K562 (cell line): Measurements from ENCODE around the gene SLC39A11. TPM values are rescaled to one million over a fixed set of nuclear protein-coding genes. Genes with fewer than 3 reads are reported as not detected.

Source experiments
- ATAC-seq: fragments of 200-7000 bp; cut with Tn5 transposase; 3 replicates; pipeline ENCODE4 v1.9.1; 2020; ENCODE audit warnings: moderate library complexity
- BruUV-seq: library from RNA; stranded (reverse); fragments of 400-500 nt; replicated peaks from 2 replicates; lab custom pipeline; 2021; lab: Mats Ljungman, UMichigan
- CTCF ChIA-PET: fragments of 300-600 bp; formaldehyde crosslinking; extraction: SDS; loops from one replicate; lab custom pipeline; 2021; ENCODE audit warnings: low intra/inter-chr PET ratio; lab: Yijun Ruan, JAX
- POLR2A ChIA-PET: fragments of 300-600, 350-650 bp; sonication (Branson Sonifier 250); formaldehyde crosslinking; extraction: SDS; loops from one replicate; lab custom pipeline; 2021; ENCODE audit warnings: antibody characterized with exemption, inconsistent platforms; lab: Yijun Ruan, JAX
- DNase-seq, 4 experiments: peaks; one replicate each; pipeline versions ENCODE4 v3.0.0 to v3.0.0-alpha.2; 2011 to 2018; ENCODE audit warnings: low spot score in 3 of 4, mixed read lengths in 3 of 4; ENCODE audit errors: extremely low read depth in 1 of 4
- FAIRE-seq: peaks from 2 replicates; lab custom pipeline; 2011; peaks lifted over from hg19 to GRCh38; lab: Jason Lieb, UNC
- H2AFZ ChIP-seq: 2 replicates; pipeline ENCODE4 v1.6.0; 2011; ENCODE audit warnings: low read depth, low read length, control low read depth, inconsistent platforms
- H3K27ac ChIP-seq: fragments of 200-600 bp; 3 replicates; pipeline ENCODE4 v1.8.0; 2011; ENCODE audit warnings: low read depth, mild to moderate bottlenecking, control low read depth, inconsistent platforms, low read length, moderate library complexity, mixed read lengths; ENCODE audit errors: extremely low read depth
- H3K27me3 ChIP-seq, 2 experiments: fragments of 300-600 bp in 1 of 2; 2 replicates in 1 of 2; 3 replicates in 1 of 2; pipeline versions ENCODE4 v1.6.0 to v1.8.0; 2011; ENCODE audit warnings: inconsistent platforms in 2 of 2, low read length in 2 of 2, mild to moderate bottlenecking in 1 of 2, mixed read lengths in 1 of 2, moderate library complexity in 1 of 2; ENCODE audit not compliant: control insufficient read depth in 2 of 2, insufficient read depth in 2 of 2
- H3K36me3 ChIP-seq: fragments of 300-600 bp; 3 replicates; pipeline ENCODE4 v1.8.0; 2011; ENCODE audit warnings: mild to moderate bottlenecking, low read length, inconsistent platforms; ENCODE audit not compliant: control insufficient read depth, insufficient read depth
- H3K4me1 ChIP-seq, 2 experiments: fragments of 200-600 bp in 1 of 2; replicated peaks in 1 of 2; 2 replicates in 1 of 2; 3 replicates in 1 of 2; pipeline versions ENCODE4 v1.5.1 to v1.8.0; 2011; ENCODE audit warnings: inconsistent platforms in 2 of 2, low read length in 2 of 2, mild to moderate bottlenecking in 1 of 2, mixed read lengths in 1 of 2, moderate library complexity in 1 of 2; ENCODE audit not compliant: control insufficient read depth in 2 of 2, insufficient read depth in 2 of 2
- H3K4me2 ChIP-seq: 2 replicates; pipeline ENCODE4 v1.6.1; 2011; ENCODE audit warnings: low read length, control low read depth, inconsistent platforms, mixed read lengths; ENCODE audit not compliant: insufficient read depth
- H3K4me3 ChIP-seq: fragments of 200-600 bp; sonication (generic), shearing (Covaris generic); 2 replicates; pipeline ENCODE4 v1.5.1; 2016; ENCODE audit warnings: control low read depth, inconsistent platforms
- H3K79me2 ChIP-seq: fragments of 200-600 bp; 3 replicates; pipeline ENCODE4 v1.8.0; 2011; ENCODE audit warnings: low read length, inconsistent platforms; ENCODE audit not compliant: control insufficient read depth, insufficient read depth
- H3K9ac ChIP-seq, 2 experiments: 2 replicates each; pipeline versions ENCODE4 v1.6.0 to v1.6.1; 2011; ENCODE audit warnings: low read depth in 2 of 2, low read length in 2 of 2, control low read depth in 1 of 2, inconsistent platforms in 1 of 2, mild to moderate bottlenecking in 1 of 2, mixed read lengths in 1 of 2; ENCODE audit not compliant: insufficient read depth in 1 of 2
- H3K9me1 ChIP-seq: one replicate; pipeline ENCODE4 v1.6.0; 2011; ENCODE audit warnings: inconsistent platforms, mild to moderate bottlenecking, low read length, moderate library complexity; ENCODE audit not compliant: control insufficient read depth, insufficient read depth
- H3K9me3 ChIP-seq: replicated peaks from 2 replicates; pipeline ENCODE4 v1.5.1; 2011; ENCODE audit warnings: low read depth, low read length, inconsistent platforms; ENCODE audit not compliant: control insufficient read depth, insufficient read depth
- H4K20me1 ChIP-seq: replicated peaks from 2 replicates; pipeline ENCODE4 v1.6.1; 2011; ENCODE audit warnings: low read length, inconsistent platforms, mixed read lengths; ENCODE audit not compliant: control insufficient read depth, insufficient read depth
- DNMT1 ChIP-seq: fragments of 450-650 bp; IDR thresholded peaks from 2 replicates; pipeline ENCODE4 v1.6.1; 2016; ENCODE audit warnings: antibody characterized with exemption, mild to moderate bottlenecking
- ELF4 ChIP-seq: fragments of 450-650 bp; formaldehyde crosslinking; IDR thresholded peaks from 2 replicates; pipeline ENCODE4 v1.4.0; 2022; ENCODE audit warnings: missing genetic modification characterization
- LCOR ChIP-seq: sonication (generic); formaldehyde crosslinking; IDR thresholded peaks from 2 replicates; pipeline ENCODE4 v1.8.0; 2022; ENCODE audit warnings: mild to moderate bottlenecking, missing genetic modification reagents
- MAX ChIP-seq: sonication (generic); formaldehyde crosslinking; IDR thresholded peaks from 2 replicates; pipeline ENCODE4 v1.9.0; 2022; ENCODE audit warnings: mild to moderate bottlenecking, missing genetic modification reagents
- NFIC ChIP-seq: fragments of 450-650 bp; IDR thresholded peaks from 2 replicates; pipeline ENCODE4 v1.6.1; 2017; ENCODE audit warnings: mild to moderate bottlenecking, inconsistent platforms
- NONO ChIP-seq, 2 experiments: fragments of 200-400 bp in 1 of 2; fragments of 450-650 bp in 1 of 2; formaldehyde crosslinking in 1 of 2; IDR thresholded peaks; 2 replicates each; pipeline ENCODE4 v1.6.1; 2017; ENCODE audit warnings: low read depth in 2 of 2, mild to moderate bottlenecking in 2 of 2, moderate library complexity in 2 of 2, low read length in 1 of 2
- NR4A1 ChIP-seq, 2 experiments: fragments of 250-450 bp in 1 of 2; fragments of 450-650 bp in 1 of 2; sonication (Bioruptor Pico) in 1 of 2; IDR thresholded peaks; 2 replicates each; pipeline versions ENCODE4 v1.4.0 to v1.6.1; 2016 to 2020; ENCODE audit warnings: mild to moderate bottlenecking in 2 of 2, missing compliant biosample characterization in 1 of 2, missing genetic modification characterization in 1 of 2, moderate library complexity in 1 of 2
- RBM25 ChIP-seq: fragments of 200-400 bp; formaldehyde crosslinking; IDR thresholded peaks from 2 replicates; pipeline ENCODE4 v1.6.1; 2018; ENCODE audit warnings: low read length, low read depth, moderate library complexity; ENCODE audit not compliant: severe bottlenecking
- TAF7 ChIP-seq: fragments of 450-650 bp; IDR thresholded peaks from 2 replicates; pipeline ENCODE4 v1.6.1; 2016; ENCODE audit warnings: missing genetic modification characterization, missing compliant biosample characterization
- YY1 ChIP-seq, 3 experiments: IDR thresholded peaks; 2 replicates each; pipeline ENCODE4 v1.6.1; 2011; ENCODE audit warnings: low read length in 2 of 3, mild to moderate bottlenecking in 2 of 3, moderate library complexity in 2 of 3, borderline replicate concordance in 1 of 3, control low read depth in 1 of 3, low read depth in 1 of 3; ENCODE audit not compliant: insufficient read depth in 3 of 3, insufficient replicate concordance in 2 of 3, control insufficient read depth in 1 of 3, insufficient read length in 1 of 3; ENCODE audit errors: extremely low read depth in 1 of 3
- ZBTB34 ChIP-seq: fragments of 250-450 bp; sonication (Bioruptor Pico); IDR thresholded peaks from 2 replicates; pipeline ENCODE4 v1.8.0; 2021; ENCODE audit warnings: mild to moderate bottlenecking, moderate library complexity
- ZC3H8 ChIP-seq: fragments of 450-650 bp; IDR thresholded peaks from 2 replicates; pipeline ENCODE4 v1.6.1; 2017
- ZFP36 ChIP-seq: fragments of 150-350 bp; IDR thresholded peaks from 2 replicates; pipeline ENCODE4 v1.6.1; 2018; ENCODE audit warnings: low read length, low read depth; ENCODE audit not compliant: partially characterized antibody
- ZFPM2 ChIP-seq: fragments of 250-450 bp; sonication (Bioruptor Pico); IDR thresholded peaks from 2 replicates; pipeline ENCODE4 v1.5.1; 2022; ENCODE audit warnings: mild to moderate bottlenecking
- ZNF146 ChIP-seq: IDR thresholded peaks from one replicate; pipeline ENCODE4 v1.6.1; 2018; ENCODE audit warnings: missing compliant biosample characterization; ENCODE audit not compliant: unreplicated experiment
- ZNF282 ChIP-seq: sonication (generic); formaldehyde crosslinking; IDR thresholded peaks from 2 replicates; pipeline ENCODE4 v1.8.1; 2023; ENCODE audit warnings: missing genetic modification reagents
- ZNF311 ChIP-seq: fragments of 250-450 bp; sonication (Bioruptor Pico); IDR thresholded peaks from 2 replicates; pipeline ENCODE4 v1.4.0; 2020; ENCODE audit warnings: mild to moderate bottlenecking, moderate library complexity
- ZNF436 ChIP-seq: fragments of 250-450, 450-650 bp; sonication (Bioruptor Pico); formaldehyde crosslinking; IDR thresholded peaks from 2 replicates; pipeline ENCODE4 v1.7.0; 2020; ENCODE audit warnings: mild to moderate bottlenecking
- ZNF511 ChIP-seq: sonication (generic); formaldehyde crosslinking; IDR thresholded peaks from 2 replicates; pipeline ENCODE4 v1.8.0; 2022; ENCODE audit warnings: mild to moderate bottlenecking, missing genetic modification reagents
- ZNF589 ChIP-seq: fragments of 200-800 bp; sonication (Bioruptor generic); IDR thresholded peaks from 2 replicates; pipeline ENCODE4 v1.6.1; 2016; ENCODE audit warnings: low read depth, missing genetic modification characterization, missing compliant biosample characterization
- in situ Hi-C: fragments of 300-500 bp; cut with MboI; formaldehyde crosslinking; loops from 4 replicates; pipeline ENCODE4 v1.15.0; 2018; ENCODE audit warnings: inconsistent platforms, mixed read lengths
- intact Hi-C: fragments of 100-400 bp; cut with micrococcal nuclease; formaldehyde crosslinking; loops from 2 replicates; pipeline ENCODE4 v1.14.2; 2022
- polyA plus RNA-seq, 8 experiments: library from polyadenylated mRNA; depleted of rRNA in 4 of 8; stranded (reverse) in 5 of 8; unstranded in 3 of 8; fragments of >200 nt; fragmentation: Nextera tagmentation in 2 of 8; fragmentation: Illumina TruSeq in 1 of 8; extraction: Ambion mirVana in 2 of 8; extraction: Trizol in 1 of 8; gene quantifications; 2 replicates each; pipeline versions ENCODE4 v1.2.1 to v1.2.3, GENCODE V29; 2011 to 2014; ENCODE audit warnings: inconsistent platforms in 1 of 8, missing spikeins in 1 of 8
- total RNA-seq, 7 experiments: library from RNA; depleted of rRNA in 6 of 7; stranded (reverse); fragments of >200 nt in 6 of 7; fragmentation: Illumina TruSeq in 2 of 7; extraction: Trizol in 2 of 7; gene quantifications; 2 replicates each; pipeline versions ENCODE4 v1.2.1 to v1.2.3, GENCODE V29; 2011 to 2021; ENCODE audit warnings: low replicate concordance in 1 of 7

The SLC39A11 gene
- total and polyA plus RNA-seq, 9 of the 15 experiments (the other 6 are each of a cell fraction or from before 2014, with no cell fraction given) = 10.5 to 26.4 (median 13.4) TPM

GRCh38 chr17:72606656-72607055 is 485.8 kb downstream of the SLC39A11 start:
- no peak for TF ChIP-seq ZBTB34
- no peak for TF ChIP-seq TAF7 (tag)
- no peak for TF ChIP-seq DNMT1
- no peak for TF ChIP-seq NFIC
- TF ChIP-seq RBM25 = no peak
- TF ChIP-seq ZNF146 (CRISPR knock-in tag) = no peak
- TF ChIP-seq ZFPM2 = no peak
- no peak for TF ChIP-seq YY1 (IDR thresholded peaks at IDR 0.05; ENCODE audit: borderline replicate concordance in 1 of 3, control insufficient read depth in 1 of 3, extremely low read depth in 1 of 3, insufficient read depth in 3 of 3, insufficient read length in 1 of 3, insufficient replicate concordance in 2 of 3, low read depth in 1 of 3, low read length in 2 of 3)
- no peak for TF ChIP-seq ELF4
- TF ChIP-seq NONO (IDR thresholded peaks at IDR 0.05; ENCODE audit: low read depth in 2 of 2, low read length in 1 of 2) = no peak
- TF ChIP-seq ZNF311 (CRISPR knock-in tag) = no peak
- no peak for TF ChIP-seq ZNF589 (CRISPR knock-in tag)
- no peak for TF ChIP-seq MAX (CRISPR knock-in tag)
- TF ChIP-seq ZC3H8 = no peak
- TF ChIP-seq ZFP36 = no peak
- no peak for TF ChIP-seq ZNF511
- TF ChIP-seq LCOR (CRISPR knock-in tag) = no peak
- TF ChIP-seq NR4A1 (CRISPR knock-in tag; IDR thresholded peaks at IDR 0.05) = no peak
- TF ChIP-seq NR4A1 (tag; IDR thresholded peaks at IDR 0.05) = no peak
- TF ChIP-seq ZNF436 = no peak
- no peak for TF ChIP-seq ZNF282
- TF ChIP-seq, all 486 proteins: peak for 0
- DNase-seq = no peak
- Histone ChIP-seq H3K36me3 (no peaks in the 10 kb centered on the region), H3K4me3 (no peak overlapping the region), H3K4me2 (no peak overlapping the region), H3K27ac (no peak overlapping the region), H3K9ac (no peak overlapping the region), H3K4me1 (no peaks in the 10 kb centered on the region), H3K9me1 (no peaks in the 10 kb centered on the region), H3K27me3 (peaks cover 2 to 19% of the 10 kb centered on the region in 2 experiments; a peak in 1 of 5 replicates), H2AFZ (no peak overlapping the region), H3K79me2 (no peaks in the 10 kb centered on the region), H4K20me1 (no peaks in the 10 kb centered on the region), H3K9me3 (no peaks in the 10 kb centered on the region)
- in situ Hi-C loops = no loop called here
- intact Hi-C loops = no loop called here
- ChIA-PET CTCF (no interaction called here), POLR2A (interaction anchor here (0.6 kb wide), 1 partner anchor 193 kb away, joined by 3 read pairs; no protein-coding TSS in a partner anchor)
- BruUV-seq = no TSS peak
- no peak for ATAC-seq
- no peak for FAIRE-seq
